Erythroblast (primary cell): ENCODE results near the gene ACAN.

Source experiments
- GATA1 ChIP-seq: IDR thresholded peaks from 2 replicates; pipeline ENCODE4 v1.6.1; 2011; ENCODE audit warnings: low read depth, mild to moderate bottlenecking, control low read depth, low read length, moderate library complexity
- POLR2A ChIP-seq: IDR thresholded peaks from 2 replicates; pipeline ENCODE4 v1.6.1; 2011; ENCODE audit warnings: mild to moderate bottlenecking, low read length

DNA sequence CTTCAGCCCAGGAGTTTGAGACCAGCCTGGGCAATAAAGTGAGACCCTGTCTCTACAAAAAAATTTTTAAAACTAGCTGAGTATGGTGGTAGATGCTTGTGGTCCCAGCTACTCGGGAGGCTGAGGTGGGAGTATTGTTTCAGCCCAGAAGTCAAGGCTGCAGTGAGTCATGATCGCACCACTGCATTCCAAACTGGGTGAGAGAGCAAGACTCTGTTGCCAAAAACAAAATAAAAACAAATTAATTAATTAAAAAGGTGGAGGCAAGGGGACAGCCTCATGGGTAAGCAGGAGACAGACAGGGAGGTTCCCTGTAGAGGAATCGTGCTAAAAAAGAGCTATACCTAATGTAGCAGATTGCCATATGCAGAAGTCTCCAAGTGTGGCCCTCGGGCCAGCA is 79.5 kb downstream of the ACAN start:
- TF ChIP-seq POLR2A (no peak), GATA1 (no peak)
